GM23338 (cell line): Measurements from ENCODE around the gene HIVEP2. TPM values are rescaled to one million over a fixed set of nuclear protein-coding genes. Genes with fewer than 3 reads are reported as not detected.

Source experiments
- ATAC-seq: fragments of 200-7000 bp; cut with Tn5 transposase; 3 replicates; pipeline ENCODE4 v1.9.1; 2020
- DNase-seq: peaks from one replicate; pipeline ENCODE4 v3.0.0-alpha.2; 2015; ENCODE audit warnings: low spot score
- H2AFZ ChIP-seq: fragments of 200-600 bp; sonication (generic); 2 replicates; pipeline ENCODE4 v1.8.0; 2016; ENCODE audit warnings: antibody characterized with exemption, mild to moderate bottlenecking, moderate library complexity
- H3F3A ChIP-seq: fragments of 200-600 bp; sonication (generic); replicated peaks from 2 replicates; pipeline ENCODE4 v1.8.0; 2017; ENCODE audit warnings: antibody characterized with exemption, mixed run types, low read depth
- H3K27ac ChIP-seq: fragments of 200-600 bp; sonication (generic); 2 replicates; pipeline ENCODE4 v1.6.1; 2016; ENCODE audit warnings: low read depth
- H3K27me3 ChIP-seq: fragments of 200-600 bp; sonication (generic); 2 replicates; pipeline ENCODE4 v1.8.0; 2016; ENCODE audit warnings: mild to moderate bottlenecking, mixed run types, moderate library complexity; ENCODE audit not compliant: insufficient read depth
- H3K36me3 ChIP-seq: fragments of 200-600 bp; sonication (generic); 2 replicates; pipeline ENCODE4 v1.8.0; 2016; ENCODE audit warnings: mild to moderate bottlenecking; ENCODE audit not compliant: insufficient read depth
- H3K4me1 ChIP-seq: fragments of 200-600 bp; sonication (generic); 2 replicates; pipeline ENCODE4 v1.8.0; 2016; ENCODE audit warnings: mild to moderate bottlenecking, moderate library complexity; ENCODE audit not compliant: insufficient read depth
- H3K4me2 ChIP-seq: fragments of 200-600 bp; sonication (generic); 2 replicates; pipeline ENCODE4 v1.7.1; 2017; ENCODE audit warnings: mixed run types
- H3K4me3 ChIP-seq: fragments of 200-600 bp; sonication (generic); 2 replicates; pipeline ENCODE4 v1.6.1; 2016; ENCODE audit warnings: mixed run types
- H3K79me2 ChIP-seq: fragments of 200-600 bp; sonication (generic); replicated peaks from 2 replicates; pipeline ENCODE4 v1.8.0; 2017; ENCODE audit warnings: mild to moderate bottlenecking; ENCODE audit not compliant: insufficient read depth
- H3K9me2 ChIP-seq: fragments of 200-600 bp; sonication (generic); 2 replicates; pipeline ENCODE4 v1.8.0; 2017; ENCODE audit not compliant: insufficient read depth
- H4K20me1 ChIP-seq: fragments of 200-600 bp; sonication (generic); replicated peaks from 2 replicates; pipeline ENCODE4 v1.8.0; 2017; ENCODE audit warnings: mild to moderate bottlenecking; ENCODE audit not compliant: insufficient read depth
- H3K27ac Mint-ChIP-seq: 2 replicates; pipeline ENCODE4 v1.8.0; 2020; ENCODE audit warnings: inconsistent platforms, mild to moderate bottlenecking, moderate library complexity, mixed read lengths
- H3K27me3 Mint-ChIP-seq: 3 replicates; pipeline ENCODE4 v1.8.0; 2022; ENCODE audit warnings: low read depth, mild to moderate bottlenecking, moderate library complexity, mixed read lengths, inconsistent platforms; ENCODE audit not compliant: insufficient read depth, poor library complexity
- H3K36me3 Mint-ChIP-seq: 3 replicates; pipeline ENCODE4 v1.8.0; 2021; ENCODE audit warnings: low read depth, mild to moderate bottlenecking, inconsistent platforms, moderate library complexity, mixed read lengths
- H3K4me1 Mint-ChIP-seq: 3 replicates; pipeline ENCODE4 v1.8.0; 2020; ENCODE audit warnings: mild to moderate bottlenecking, inconsistent platforms, mixed read lengths
- H3K4me3 Mint-ChIP-seq: 3 replicates; pipeline ENCODE4 v1.8.0; 2021; ENCODE audit warnings: moderate library complexity, mild to moderate bottlenecking, inconsistent platforms, mixed read lengths
- H3K9me3 Mint-ChIP-seq: 3 replicates; pipeline ENCODE4 v1.8.0; 2020; ENCODE audit warnings: moderate library complexity, mild to moderate bottlenecking, inconsistent platforms, mixed read lengths
- CREB1 ChIP-seq: fragments of 250-450 bp; sonication (Bioruptor Pico); IDR thresholded peaks from 2 replicates; pipeline ENCODE4 v1.5.0; 2020; ENCODE audit warnings: low read depth, mild to moderate bottlenecking, moderate library complexity
- CTCF ChIP-seq, 2 experiments: fragments of 200-600 bp in 1 of 2; sonication (generic) in 1 of 2; conservative IDR thresholded peaks; 2 replicates each; pipeline versions ENCODE4 v1.5.1 to v1.6.1; 2016 to 2017; ENCODE audit warnings: antibody characterized with exemption in 2 of 2, low read depth in 2 of 2, mild to moderate bottlenecking in 2 of 2, moderate library complexity in 1 of 2
- ETS1 ChIP-seq: IDR thresholded peaks from 2 replicates; pipeline ENCODE4 v1.6.1; 2016; ENCODE audit warnings: antibody characterized with exemption
- EZH2 ChIP-seq: fragments of 200-600 bp; sonication (generic); IDR thresholded peaks from one replicate; pipeline ENCODE4 v1.8.0; 2017; ENCODE audit warnings: antibody characterized with exemption, mild to moderate bottlenecking, low read depth; ENCODE audit not compliant: unreplicated experiment
- NANOG ChIP-seq: IDR thresholded peaks from 2 replicates; pipeline ENCODE4 v1.6.1; 2016; ENCODE audit warnings: antibody characterized with exemption, borderline replicate concordance
- REST ChIP-seq: IDR thresholded peaks from one replicate; pipeline ENCODE4 v1.6.1; 2018; ENCODE audit warnings: antibody characterized with exemption; ENCODE audit not compliant: unreplicated experiment
- STAT1 ChIP-seq: IDR thresholded peaks from one replicate; pipeline ENCODE4 v1.6.1; 2016; ENCODE audit warnings: antibody characterized with exemption; ENCODE audit not compliant: unreplicated experiment
- ZNF114 ChIP-seq: fragments of 250-450 bp; sonication (Bioruptor Pico); IDR thresholded peaks from 2 replicates; pipeline ENCODE4 v1.5.0; 2020; ENCODE audit warnings: mild to moderate bottlenecking, moderate library complexity
- ZNF331 ChIP-seq: fragments of 250-450 bp; sonication (Bioruptor Pico); IDR thresholded peaks from 2 replicates; pipeline ENCODE4 v1.5.0; 2020; ENCODE audit warnings: low read depth, mild to moderate bottlenecking, moderate library complexity
- ZNF462 ChIP-seq: fragments of 250-450 bp; sonication (Bioruptor Pico); IDR thresholded peaks from 2 replicates; pipeline ENCODE4 v1.5.0; 2020; ENCODE audit warnings: mild to moderate bottlenecking, moderate library complexity
- polyA plus RNA-seq: library from polyadenylated mRNA; unstranded; fragments of >200 nt; fragmentation: Nextera tagmentation; extraction: Ambion mirVana; gene quantifications from 2 replicates; pipeline ENCODE4 v1.2.1, GENCODE V29; 2016
- total RNA-seq: library from RNA; depleted of rRNA; stranded (reverse); fragments of >200 nt; shearing (Covaris generic); gene quantifications from 2 replicates; pipeline ENCODE4 v1.2.3, GENCODE V29; 2014

The HIVEP2 gene
- total and polyA plus RNA-seq, 2 experiments from 2014 or later, result 1.5 to 7.4 TPM

- TF ChIP-seq ETS1, result no peak
- TF ChIP-seq CTCF (conservative IDR thresholded peaks at IDR 0.05; ENCODE audit: low read depth in 2 of 2), result no peak
- no peak for TF ChIP-seq NANOG
- TF ChIP-seq STAT1, result no peak
- no peak for TF ChIP-seq REST
- no peak for TF ChIP-seq CREB1
- TF ChIP-seq ZNF114, result no peak
Observed at GRCh38 chr6:142784344-142784743, 160.6 kb downstream of the HIVEP2 start (continued).

- TF ChIP-seq EZH2 (no peak), ZNF331 (no peak), CTCF (conservative IDR thresholded peaks at IDR 0.05; ENCODE audit: low read depth in 2 of 2) (no peak), NANOG (no peak), CREB1 (no peak), ZNF462 (no peak)
- Histone ChIP-seq H3F3A (no peaks in the 10 kb centered on the region), H3K27me3 (no peaks in the 10 kb centered on the region), H3K4me1 (no peaks in the 10 kb centered on the region), H3K4me2 (no peak overlapping the region), H4K20me1 (no peaks in the 10 kb centered on the region), H3K27ac (no peak overlapping the region), H3K9me2 (no peaks in the 10 kb centered on the region), H3K36me3 (no peaks in the 10 kb centered on the region), H3K79me2 (no peaks in the 10 kb centered on the region), H3K4me3 (no peak overlapping the region), H2AFZ (no peak overlapping the region)
- ATAC-seq, result no peak
- H3K36me3 Mint-ChIP-seq, result no peaks in the 10 kb centered on the region
- no peaks in the 10 kb centered on the region for H3K27me3 Mint-ChIP-seq
- H3K4me1 Mint-ChIP-seq, result no peaks in the 10 kb centered on the region
- no peak overlapping the region for H3K4me3 Mint-ChIP-seq
- H3K9me3 Mint-ChIP-seq, result no peaks in the 10 kb centered on the region
- no peak overlapping the region for H3K27ac Mint-ChIP-seq
- DNase-seq, result no peak
Observed at GRCh38 chr6:142783499-142783898, 161.5 kb downstream of the HIVEP2 start.
